ENCODE results near the gene RRAS2.

Gene RRAS2

DNA sequence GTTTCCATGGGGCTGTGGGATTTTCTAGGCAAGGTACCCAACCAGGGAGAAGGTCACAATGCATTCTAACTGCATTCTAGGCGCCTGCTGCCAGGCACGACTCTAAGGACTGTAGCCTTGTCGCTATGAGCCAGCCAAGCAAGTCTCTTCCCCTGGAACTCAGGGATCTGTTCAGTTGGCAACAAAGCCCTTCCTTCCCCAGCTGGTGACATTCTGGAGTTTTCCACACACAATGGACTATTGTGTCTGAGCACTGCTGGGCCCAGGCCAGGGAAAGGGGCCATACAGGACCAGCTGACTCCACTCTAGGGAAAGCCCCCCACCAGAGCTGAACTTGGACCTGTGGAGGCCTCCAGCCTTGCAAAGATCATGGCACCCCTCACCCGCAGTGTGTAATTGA lies 116.8 kb downstream of the RRAS2 start:
- no peak overlapping the region for H3K4me3 ChIP-seq (ENCODE audit: low read length)
- DNase-seq (ENCODE audit: low read depth, low spot score): no peak

DNA sequence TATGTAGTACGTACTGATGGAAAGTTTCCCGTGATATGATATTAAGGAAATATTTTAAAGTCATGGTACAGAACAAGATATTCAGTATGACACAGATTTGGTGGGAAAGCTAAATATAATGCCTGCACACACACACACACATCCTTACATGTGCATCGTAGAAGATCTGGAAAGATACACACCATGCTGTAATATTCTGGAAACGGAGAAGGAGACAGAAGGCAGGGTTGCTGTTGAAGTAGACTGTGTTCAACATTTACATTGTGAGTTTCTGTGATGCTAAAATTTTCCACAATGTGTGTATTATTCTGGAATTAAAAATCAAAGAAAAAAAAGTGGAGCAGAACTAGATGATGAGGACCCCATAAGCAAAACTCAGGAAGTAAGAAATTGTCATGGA lies 118.0 kb downstream of the RRAS2 start:
- H3K4me3 ChIP-seq (ENCODE audit: low read length): no peak overlapping the region
- DNase-seq (ENCODE audit: low read depth, low spot score): no peak

DNA sequence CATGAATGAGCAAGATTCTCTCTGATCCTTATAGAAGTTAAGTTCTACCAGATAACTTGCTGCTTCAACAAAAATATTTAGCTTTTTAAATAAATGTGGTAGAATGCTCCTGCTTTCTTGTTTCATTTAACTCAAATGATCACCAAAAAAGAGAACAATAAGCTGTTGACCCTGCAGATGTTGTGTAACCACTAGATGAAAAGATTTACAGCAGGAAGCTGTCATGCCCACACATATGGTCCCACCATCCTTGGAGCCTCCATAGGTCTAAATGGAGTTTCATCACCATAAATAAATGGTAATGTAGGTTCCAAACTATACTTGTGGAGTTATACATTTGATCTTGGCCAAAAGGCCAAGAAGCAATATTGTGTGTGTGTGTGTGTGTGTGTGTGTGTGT lies 118.8 kb downstream of the RRAS2 start:
- no peak overlapping the region for H3K4me3 ChIP-seq (ENCODE audit: low read length)
- DNase-seq (ENCODE audit: low read depth, low spot score): no peak

DNA sequence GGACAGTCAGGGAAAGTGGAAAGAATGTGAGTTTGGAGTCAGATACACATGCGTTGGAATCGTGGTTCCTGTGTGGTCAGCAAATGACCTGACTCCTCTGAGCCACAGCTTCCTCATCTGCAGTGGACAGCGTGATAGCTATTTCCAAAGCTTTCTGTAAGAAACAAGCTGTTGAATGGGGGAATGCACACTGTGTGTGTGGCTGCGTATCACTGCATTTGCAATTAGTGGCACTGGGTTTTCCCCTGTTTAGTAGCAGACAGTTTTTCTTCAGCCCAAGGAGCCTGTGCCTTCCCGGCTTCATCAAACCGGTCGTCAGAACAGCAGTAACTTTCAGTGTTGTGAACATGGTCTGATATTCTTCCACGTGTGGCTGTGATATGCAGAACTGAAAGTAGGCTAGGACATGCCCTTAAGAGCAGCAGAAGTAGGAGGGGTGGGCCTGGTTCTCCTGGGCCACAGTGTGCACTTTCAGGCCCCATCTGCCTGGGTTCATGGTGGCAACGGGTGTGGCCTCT lies 121.5 kb downstream of the RRAS2 start:
- H3K4me3 ChIP-seq (ENCODE audit: low read length): no peak overlapping the region
- no peak for DNase-seq (ENCODE audit: low read depth, low spot score)

DNA sequence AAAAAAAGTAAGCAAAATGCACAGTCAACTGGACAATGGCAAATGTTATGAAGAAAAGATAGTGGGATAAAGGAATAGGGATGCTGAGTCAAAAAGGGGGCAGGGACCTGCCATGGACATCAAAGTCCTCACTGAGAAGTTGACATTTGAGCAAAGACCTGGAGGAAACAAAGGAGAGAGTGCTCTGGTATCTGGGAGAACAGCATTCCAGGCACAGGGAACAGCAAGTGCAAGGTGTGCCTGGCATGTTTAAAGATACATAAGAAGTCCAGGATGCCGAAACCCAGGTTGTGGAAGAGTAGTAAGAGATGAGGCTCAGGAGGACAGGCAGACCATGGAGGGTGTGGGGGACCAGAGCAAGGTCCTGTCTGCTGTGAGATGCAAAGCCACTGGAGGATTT lies 123.3 kb downstream of the RRAS2 start:
- DNase-seq (ENCODE audit: low read depth, low spot score): no peak
- no peak overlapping the region for H3K4me3 ChIP-seq (ENCODE audit: low read length)

DNA sequence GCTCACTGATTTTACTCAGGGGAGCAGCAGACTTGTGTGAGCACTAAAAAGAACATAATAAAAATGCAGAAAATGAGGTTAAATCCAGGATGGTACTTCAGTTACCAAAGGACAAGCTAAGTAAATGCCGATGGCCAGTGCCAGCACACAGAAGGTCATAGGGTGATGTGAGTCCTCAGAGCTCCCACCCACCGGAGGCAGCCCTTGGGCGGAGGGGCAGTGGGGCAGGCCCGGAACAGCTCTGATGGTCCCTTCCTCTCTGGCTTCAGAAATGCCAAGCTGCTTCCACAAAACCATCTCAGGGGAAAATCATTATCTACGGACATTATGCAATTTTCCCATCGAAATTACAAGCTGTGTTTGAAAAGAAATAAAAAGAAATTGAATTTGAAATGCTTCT lies 124.5 kb downstream of the RRAS2 start:
- DNase-seq (ENCODE audit: low read depth, low spot score): no peak
- no peak overlapping the region for H3K4me3 ChIP-seq (ENCODE audit: low read length)

DNA sequence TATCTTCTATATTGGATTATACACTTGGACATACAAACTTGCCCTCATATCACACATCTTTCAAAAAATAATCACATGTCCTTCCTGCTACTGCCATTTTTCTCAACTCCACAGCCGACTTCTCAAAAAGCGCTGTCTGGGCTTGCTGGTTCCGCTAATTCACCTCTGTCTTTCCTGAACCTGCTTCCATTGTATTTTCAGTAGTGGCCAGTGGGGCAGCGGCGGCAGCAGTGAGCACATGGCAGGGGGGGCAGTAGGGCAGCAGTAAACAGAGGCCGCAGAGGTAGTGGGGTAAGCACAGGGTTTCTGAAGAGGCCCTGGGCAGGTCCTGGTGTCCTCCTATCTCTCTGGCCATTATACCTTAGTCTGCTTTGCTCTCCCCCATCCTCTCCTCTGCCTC lies 126.3 kb downstream of the RRAS2 start:
- H3K4me3 ChIP-seq (ENCODE audit: low read length): no peak overlapping the region
- no peak for DNase-seq (ENCODE audit: low read depth, low spot score)

DNA sequence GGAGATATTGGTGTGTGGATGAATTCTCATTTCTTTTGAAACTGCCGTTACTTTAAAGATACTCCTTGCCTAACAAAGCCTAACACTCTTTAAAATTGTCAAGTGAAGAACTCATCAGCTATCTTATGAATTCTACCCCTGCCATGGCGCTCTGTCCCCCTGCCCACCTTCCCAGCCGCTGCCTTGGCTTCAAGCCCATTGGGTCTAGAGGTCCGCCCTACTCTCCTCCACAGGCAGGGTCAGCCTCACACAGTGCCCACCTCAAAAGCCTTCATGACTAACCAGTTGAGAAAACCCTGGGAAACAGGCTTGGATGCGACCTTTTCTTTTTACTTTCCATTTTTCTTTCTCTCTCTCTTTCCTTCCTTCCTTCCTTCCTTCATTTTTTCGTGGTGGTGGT lies 128.6 kb downstream of the RRAS2 start:
- no peak overlapping the region for H3K4me3 ChIP-seq (ENCODE audit: low read length)
- DNase-seq (ENCODE audit: low read depth, low spot score): no peak

DNA sequence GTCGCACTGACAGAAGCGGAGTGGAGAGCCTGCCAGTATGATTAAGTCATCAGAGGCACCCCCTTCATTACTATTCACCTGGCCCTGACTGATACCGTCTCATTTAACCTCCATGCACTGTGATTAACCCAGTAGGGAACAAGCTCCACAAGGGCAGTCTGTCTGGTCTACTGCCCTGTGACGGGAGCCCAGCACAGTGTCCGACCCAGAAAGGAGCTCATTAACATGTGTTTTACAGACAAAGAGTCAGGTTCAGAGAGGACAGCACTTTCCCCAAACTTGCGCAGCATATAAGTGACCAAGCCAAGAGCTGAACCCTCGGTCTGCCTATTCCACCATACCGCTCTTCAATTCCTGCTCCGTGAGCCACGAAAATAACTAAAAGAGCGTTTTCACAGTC lies 129.5 kb downstream of the RRAS2 start:
- H3K4me3 ChIP-seq (ENCODE audit: low read length): no peak overlapping the region
- no peak for DNase-seq (ENCODE audit: low read depth, low spot score)

DNA sequence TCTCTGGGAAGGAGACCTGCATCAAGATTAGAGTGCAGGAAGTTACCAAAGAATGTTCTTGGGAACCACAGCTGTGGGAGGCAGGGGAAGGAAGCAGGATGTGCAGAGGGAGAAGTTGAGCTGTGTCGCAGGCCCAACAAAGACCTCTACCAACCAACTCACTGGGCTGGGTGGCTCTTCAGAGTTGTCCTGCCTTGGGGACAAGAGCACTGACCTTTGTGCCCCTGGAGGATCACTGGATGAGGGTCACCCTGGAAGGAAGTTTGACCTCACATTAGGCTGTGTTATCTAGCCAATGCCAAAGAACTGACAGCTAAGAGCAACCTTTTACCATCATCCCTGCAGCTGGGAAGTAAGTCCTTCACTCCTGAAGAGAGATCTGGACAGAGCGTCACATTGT lies 130.6 kb downstream of the RRAS2 start:
- no peak overlapping the region for H3K4me3 ChIP-seq (ENCODE audit: low read length)
- no peak for DNase-seq (ENCODE audit: low read depth, low spot score)

Measured in Jurkat, Clone E6-1 (cell line).